GM19238 (cell line): Measurements from ENCODE around the gene SLC4A3.

ENCODE experiments used
- DNase-seq: peaks from one replicate; pipeline ENCODE4 v3.0.0; 2011; ENCODE audit warnings: low spot score; ENCODE audit not compliant: insufficient read length

Gene SLC4A3

GRCh38 chr2:219627103-219628100 is at the start of gene SLC4A3:
Gene SLC4A3, plus strand, starts transcription at chr2:219627630. Its CDS starts 363 bp downstream, at chr2:219627993.
- peak; percentile 30 for DNase-seq

GRCh38 chr2:219578811-219579613 is 48.4 kb upstream of the SLC4A3 start:
- no peak for DNase-seq

GRCh38 chr2:219581346-219581745 is 46.1 kb upstream of the SLC4A3 start:
- DNase-seq: no peak

- DNase-seq: no peak
Observed at GRCh38 chr2:219591091-219591490, 36.3 kb upstream of the SLC4A3 start.

- no peak for DNase-seq
Observed at GRCh38 chr2:219592736-219593135, 34.7 kb upstream of the SLC4A3 start.

- DNase-seq: no peak
Observed at GRCh38 chr2:219593154-219593553, 34.3 kb upstream of the SLC4A3 start.

- no peak for DNase-seq
Observed at GRCh38 chr2:219595256-219595655, 32.2 kb upstream of the SLC4A3 start.

GRCh38 chr2:219596954-219597551 is 30.4 kb upstream of the SLC4A3 start:
- no peak for DNase-seq

- peak; percentile 97 for DNase-seq
Observed at GRCh38 chr2:219597552-219598307, 29.7 kb upstream of the SLC4A3 start, which contains the start of gene STK11IP. Gene STK11IP, plus strand, starts transcription at chr2:219597857. Its CDS starts 263 bp downstream, at chr2:219598120.

GRCh38 chr2:219598308-219599078 is 28.9 kb upstream of the SLC4A3 start:
- DNase-seq: no peak

GRCh38 chr2:219603771-219604170 is 23.7 kb upstream of the SLC4A3 start:
- DNase-seq: no peak

GRCh38 chr2:219605607-219605954 is 21.8 kb upstream of the SLC4A3 start:
- DNase-seq: no peak

GRCh38 chr2:219607931-219608330 is 19.5 kb upstream of the SLC4A3 start:
- no peak for DNase-seq

- DNase-seq: no peak
Observed at GRCh38 chr2:219608399-219608964, 18.9 kb upstream of the SLC4A3 start.

GRCh38 chr2:219609149-219609750 is 18.2 kb upstream of the SLC4A3 start:
- no peak for DNase-seq

- no peak for DNase-seq
Observed at GRCh38 chr2:219611306-219611705, 16.1 kb upstream of the SLC4A3 start.

- no peak for DNase-seq
Observed at GRCh38 chr2:219611866-219612576, 15.4 kb upstream of the SLC4A3 start.

- no peak for DNase-seq
Observed at GRCh38 chr2:219612577-219613286, 14.7 kb upstream of the SLC4A3 start.
